ENCODE data around the gene SDK1.

SDK1 gene

DNA sequence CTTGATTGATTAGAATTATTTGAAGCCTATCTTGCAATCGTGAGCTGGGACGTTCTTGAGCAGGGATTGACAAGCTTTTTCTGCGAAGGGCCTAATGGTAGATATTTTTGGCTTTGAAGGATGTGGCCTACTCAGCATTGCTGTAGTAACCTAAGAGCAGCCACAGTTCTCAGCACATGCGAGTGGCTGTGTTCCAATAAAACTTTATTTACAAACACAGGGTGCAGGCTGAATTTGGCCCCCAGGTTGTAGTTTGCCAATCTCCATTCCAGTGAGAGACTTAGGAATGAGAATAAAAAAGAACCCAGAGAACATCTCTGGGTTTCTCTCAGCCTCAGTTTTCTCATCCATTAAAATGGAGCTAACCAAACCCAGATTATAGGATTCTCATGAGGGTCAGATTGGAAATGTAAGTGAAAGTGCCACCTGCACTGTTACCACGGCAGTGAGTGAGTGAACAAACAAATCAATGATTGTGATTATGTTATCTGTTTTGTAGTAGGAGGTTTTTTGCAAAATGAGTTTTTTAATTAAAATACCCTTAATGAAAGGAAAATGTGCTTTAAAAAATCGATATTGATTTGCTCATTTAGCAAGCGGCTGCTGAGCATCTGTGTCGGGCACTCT, 664.0 kb downstream of the SDK1 start:
- no peak for DNase-seq

DNA sequence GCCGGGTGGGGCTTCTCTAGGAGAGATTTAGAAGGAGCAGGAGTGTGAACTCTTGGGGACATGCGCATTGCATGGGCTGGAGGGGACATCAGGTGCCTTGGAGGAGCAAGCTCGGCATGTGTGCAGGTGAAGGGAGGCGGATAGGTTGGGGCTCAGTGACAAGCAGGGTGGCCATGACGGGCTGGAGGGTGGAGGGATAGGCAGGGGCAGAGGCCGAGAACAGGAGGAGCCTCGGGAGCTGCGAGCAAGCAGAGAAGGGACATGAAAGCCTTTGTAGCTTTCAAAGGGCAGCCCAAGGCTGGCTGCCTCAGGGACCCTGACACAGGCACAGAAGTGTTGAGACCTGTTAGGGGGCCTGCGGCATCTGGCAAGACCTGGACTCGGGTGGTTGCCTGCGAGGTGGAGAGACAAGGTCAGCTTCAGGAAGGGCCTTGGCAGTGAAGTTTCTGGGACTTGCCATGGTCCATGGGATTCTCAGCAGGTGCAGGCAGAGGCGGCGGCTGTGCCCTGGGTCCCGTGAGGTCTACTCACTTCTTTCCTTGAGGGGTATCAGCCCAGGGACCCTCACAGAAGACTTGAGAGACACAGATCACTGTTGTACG, 664.8 kb downstream of the SDK1 start:
- DNase-seq: no peak

DNA sequence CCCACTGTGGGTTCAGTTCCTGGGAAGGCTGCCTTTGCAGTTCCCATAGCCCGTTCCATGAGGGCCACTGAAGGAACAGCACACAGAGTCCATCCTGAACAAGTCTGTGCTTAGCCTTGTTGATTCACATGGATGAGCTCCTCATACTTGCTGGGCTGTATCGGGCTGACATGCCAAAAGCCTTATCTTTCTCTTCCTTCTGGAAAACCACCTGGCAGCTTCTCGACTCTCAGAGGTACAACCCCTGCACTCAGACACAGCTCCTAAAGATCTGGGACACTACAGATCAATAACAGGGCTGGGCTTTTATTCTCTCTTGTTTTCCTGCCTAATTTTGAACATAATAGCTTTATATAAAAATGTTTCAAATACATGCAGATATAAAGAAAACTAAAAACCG, 667.2 kb downstream of the SDK1 start:
- no peak for DNase-seq

DNA sequence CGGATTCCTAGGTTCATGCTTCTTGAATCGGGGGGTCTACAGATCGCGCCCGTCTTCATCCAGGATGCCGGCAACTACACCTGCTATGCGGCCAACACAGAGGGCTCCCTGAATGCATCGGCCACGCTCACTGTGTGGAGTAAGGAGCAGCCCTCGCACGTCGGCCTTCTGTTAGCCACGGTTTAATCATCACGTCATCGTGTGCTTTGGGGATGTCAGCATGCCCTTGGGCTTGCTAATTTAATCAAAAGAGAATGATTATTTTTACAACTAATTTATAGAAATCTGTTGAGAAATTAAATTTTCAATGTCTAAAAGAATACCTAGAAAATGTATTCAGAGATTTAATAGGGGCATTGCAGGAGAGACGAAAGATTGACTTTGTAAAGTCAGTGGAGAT, 668.2 kb downstream of the SDK1 start:
- no peak for DNase-seq

DNA sequence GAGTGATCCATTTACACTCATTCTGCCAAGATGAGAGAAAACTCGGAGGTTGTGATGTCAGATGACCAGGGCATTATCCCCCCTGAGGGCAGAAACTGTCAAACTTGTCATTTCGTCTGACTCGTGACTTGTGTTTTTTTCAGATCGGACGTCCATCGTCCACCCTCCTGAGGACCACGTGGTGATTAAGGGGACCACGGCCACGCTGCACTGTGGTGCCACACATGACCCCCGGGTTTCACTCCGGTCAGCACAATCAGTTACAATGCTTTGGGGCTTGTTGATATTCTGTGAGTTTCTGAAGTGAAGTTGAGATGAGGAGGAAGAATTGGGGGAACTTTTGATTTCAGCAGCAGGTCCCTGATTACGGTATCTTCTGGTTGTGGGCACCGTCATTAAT, 670.3 kb downstream of the SDK1 start:
- DNase-seq: no peak

DNA sequence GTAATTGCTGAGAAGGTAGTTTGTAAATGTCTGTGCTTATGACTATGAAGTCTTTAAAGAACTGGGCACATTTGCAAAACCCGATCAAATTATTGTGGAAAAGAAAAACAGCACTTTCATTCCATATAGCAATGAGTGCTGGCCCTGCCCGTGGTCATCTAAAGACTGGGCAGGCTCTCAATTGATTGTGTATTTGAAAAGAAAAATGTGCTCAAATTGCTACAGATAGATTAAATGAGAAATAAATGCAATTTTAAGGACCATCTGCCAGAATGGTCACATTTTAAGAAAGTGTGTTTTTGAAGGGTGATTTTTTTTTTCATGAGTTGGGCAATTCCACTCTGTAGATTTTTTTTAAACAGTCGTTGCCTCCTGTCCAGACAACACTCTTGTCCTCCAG, 672.2 kb downstream of the SDK1 start:
- DNase-seq: no peak

DNA sequence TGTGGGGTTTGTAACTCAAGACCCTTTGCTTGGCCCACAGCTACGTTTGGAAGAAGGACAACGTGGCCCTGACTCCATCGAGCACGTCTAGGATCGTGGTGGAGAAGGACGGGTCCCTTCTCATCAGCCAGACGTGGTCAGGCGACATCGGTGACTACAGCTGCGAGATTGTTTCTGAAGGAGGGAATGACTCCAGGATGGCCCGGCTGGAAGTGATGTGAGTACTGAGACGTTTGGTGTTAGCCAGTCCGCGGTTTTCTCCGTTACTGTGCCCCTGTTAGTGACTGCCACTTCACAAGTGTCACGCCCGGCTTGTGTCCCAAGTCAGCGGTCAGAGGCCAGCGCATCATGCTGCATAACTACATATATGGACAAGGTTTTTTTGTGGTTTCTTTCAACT, 673.3 kb downstream of the SDK1 start:
- no peak for DNase-seq

DNA sequence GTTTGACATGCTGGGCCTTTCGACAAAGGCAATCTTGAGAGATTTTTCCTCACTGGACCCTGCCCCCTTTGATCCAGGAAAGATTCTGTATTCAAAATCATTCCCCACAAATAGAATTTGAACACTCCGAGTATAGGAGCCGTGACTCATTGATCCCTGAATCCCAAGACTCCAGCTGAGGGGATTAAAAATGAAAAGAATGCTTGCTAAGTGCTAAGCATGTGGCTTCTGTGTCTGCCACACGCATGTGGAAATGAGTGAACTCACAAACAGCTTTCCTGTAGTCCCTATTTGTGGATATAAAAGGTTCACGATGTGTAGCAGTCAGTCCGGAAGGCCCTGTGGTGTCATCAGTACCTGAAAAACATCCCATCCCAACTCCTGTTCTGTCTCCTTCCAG, 674.3 kb downstream of the SDK1 start:
- no peak for DNase-seq

DNA sequence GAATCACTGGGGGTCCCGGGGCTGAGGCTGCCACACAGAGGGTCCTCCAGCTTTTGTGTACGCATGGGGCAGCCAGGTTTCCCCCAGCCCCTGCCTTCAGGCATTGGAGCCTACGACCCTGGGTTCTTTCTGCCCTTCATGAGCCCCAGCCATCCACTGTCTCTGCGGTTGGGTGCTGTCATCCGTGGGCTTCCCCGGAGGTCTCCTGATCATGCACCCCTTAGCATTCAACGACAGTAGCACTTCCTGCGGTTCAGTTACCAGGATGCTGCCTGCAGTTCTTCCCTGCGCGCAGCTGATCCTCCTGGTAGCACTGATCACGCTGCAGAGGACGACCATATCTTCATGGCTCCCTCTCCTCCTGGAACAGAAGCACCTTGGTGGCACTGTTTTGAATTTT, 676.3 kb downstream of the SDK1 start:
- no peak for DNase-seq

DNA sequence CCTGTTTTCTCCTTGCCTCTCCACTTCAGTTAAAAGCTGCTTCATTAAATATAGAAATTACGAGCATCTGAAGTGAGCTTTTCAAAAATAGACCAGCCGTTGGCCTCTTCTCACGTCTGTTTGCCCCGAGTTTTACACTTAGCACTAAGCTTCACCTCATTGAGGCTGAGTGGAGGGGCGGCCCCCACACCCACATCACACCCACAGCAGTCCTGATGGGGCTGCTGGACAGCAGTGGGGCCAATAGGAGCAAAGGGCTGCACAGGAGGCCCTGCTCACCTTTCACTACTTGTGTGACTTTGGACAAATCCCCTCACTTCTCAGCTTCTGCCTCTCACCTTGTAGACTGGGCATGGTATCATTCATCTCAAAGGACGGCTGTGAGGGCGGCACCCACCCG, 677.8 kb downstream of the SDK1 start:
- no peak for DNase-seq

DNA sequence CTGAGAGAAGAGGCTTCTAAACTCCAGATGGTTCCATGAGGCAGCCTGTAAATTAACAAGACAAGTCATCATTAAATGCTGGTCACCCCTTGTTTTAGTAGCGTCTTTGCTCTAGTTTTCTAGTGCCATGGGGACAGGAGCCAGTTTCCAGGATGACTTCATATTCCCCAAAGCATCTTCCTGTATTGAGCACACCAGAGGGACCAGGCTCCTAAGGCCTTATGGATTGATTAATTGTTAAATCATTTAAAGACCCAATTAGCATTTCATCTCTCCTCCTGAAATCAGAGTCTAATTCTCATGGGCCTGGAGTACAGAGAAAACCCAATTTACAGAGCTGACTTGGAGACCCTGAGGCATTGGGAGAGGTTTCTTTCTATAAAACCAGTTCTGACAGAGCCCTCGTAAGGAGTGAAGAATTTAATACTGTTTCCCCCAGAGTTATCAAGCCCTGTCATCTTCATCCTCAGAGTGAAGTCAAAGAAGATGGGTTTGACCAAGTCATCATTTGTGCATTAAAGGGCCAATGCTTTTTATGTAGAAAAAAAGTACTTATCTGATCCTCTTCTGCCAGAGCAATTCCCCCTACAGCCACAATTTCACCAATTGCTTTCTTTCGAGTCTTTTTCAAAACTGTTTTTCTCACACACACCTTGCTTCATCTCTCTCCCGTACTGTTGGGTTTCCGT, 678.7 kb downstream of the SDK1 start:
- DNase-seq: no peak

DNA sequence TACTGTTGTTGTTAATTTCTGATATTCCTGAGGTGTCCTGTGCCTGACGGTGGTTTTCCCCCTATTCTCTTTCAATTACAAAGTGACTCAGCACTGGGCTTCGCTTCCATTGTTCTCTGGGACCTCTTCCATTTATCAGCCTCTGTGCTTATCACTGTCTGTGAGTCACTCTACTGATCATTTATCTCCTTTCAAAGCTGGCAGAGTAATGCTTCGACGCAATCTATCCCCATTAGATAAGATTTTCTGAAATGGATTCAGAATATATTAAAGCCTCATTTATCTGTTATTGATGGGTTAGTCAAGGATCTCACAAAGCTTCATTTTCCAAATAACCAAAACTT, 679.2 kb downstream of the SDK1 start:
- no peak for DNase-seq

DNA sequence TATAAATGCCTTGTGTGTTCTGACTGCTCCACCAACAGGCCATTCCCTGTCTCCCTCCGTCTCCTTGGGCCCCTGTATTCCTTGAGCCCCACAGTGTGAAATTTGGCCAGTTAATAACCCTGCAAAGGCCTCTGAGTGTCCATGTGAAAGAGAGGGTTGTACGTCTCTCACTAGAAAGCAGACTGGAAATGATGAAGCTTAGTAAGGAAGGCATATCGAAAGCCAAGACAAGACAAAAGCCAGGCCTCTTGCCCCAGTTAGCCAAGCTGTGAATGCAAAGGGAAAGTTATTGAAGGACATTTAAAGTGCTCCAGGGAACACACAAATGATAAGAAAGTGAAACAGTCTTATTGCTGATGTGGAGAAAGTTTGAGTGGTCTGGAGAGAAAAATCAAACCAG, 680.2 kb downstream of the SDK1 start:
- no peak for DNase-seq

DNA sequence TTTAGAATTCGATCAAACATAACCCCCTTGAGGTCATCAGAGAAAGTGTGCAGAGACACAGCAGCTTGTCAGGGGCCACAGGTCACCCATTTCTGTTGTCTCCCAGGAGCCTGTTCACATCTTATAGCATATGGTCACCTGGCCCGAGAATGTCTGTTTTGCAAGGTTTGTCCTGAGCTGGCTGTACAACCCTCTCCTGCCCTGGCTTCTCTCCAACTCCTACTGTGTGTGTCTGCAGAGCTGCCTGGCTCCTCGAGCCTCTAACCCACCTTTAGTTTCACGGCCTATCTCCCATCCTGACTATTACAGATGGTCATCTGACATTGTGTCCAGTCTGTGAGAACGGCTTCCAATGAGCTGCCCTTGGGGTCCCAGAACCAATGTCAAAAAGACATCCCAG, 683.4 kb downstream of the SDK1 start:
- DNase-seq: no peak

DNA sequence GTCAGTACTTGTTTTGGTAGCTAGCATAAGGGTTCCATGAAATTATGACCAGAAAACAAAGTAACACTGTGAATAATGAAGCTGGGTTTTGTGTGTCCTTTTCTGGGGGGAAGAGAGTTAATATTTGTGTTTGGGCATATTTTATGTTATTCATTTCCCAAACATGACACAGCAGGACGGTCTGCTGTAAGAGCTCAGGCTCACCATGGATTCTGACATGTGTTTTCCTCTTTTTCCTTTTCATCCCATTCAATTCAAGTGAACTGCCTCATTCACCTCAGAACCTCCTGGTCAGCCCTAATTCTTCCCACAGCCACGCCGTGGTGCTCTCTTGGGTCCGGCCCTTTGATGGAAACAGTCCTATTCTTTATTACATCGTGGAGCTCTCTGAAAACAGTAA, 685.9 kb downstream of the SDK1 start:
- no peak for DNase-seq

DNA sequence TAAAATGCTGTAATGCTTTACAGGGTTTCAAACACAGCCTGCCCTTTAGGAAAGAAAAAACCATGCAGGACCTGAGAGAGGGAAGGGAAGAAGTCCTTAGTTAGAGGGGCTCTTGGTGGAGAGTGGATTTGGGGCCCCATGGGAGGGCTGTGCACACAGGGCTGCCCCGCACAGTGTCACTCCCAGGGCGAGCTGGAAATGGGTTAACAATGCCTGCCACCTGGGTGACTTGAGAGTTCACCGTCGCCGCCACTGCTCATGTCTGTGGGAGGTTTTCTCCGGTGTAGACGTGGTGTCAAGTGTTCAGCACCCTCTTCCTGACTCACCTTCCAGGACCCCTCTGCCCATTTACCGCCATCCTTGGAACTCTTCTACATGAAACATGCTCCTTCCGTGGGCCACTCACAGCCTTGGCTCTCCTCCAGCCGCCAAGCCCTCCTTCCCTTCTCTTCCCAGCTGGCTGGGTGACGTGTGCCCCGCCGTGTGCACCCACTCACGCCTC, 686.4 kb downstream of the SDK1 start:
- no peak for DNase-seq

DNA sequence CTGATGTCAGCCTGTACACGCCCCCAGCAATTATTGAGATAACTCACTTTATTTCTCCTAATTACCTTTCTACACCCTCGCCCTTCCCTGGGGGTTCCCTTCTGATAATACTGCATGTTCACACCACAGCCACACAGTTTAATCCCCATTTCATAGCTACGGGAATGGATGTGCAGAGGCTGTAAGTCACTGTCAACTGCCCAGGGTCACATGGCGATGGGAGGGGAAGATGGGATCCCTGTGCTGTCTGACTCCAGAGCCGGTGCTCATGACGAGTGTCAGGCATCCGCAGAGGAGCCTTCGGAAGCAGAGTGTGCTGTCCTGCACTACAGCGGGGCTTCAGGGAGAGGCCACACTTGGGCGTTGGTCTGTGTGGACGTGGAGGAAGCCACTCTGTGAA, 688.7 kb downstream of the SDK1 start:
- DNase-seq: no peak

DNA sequence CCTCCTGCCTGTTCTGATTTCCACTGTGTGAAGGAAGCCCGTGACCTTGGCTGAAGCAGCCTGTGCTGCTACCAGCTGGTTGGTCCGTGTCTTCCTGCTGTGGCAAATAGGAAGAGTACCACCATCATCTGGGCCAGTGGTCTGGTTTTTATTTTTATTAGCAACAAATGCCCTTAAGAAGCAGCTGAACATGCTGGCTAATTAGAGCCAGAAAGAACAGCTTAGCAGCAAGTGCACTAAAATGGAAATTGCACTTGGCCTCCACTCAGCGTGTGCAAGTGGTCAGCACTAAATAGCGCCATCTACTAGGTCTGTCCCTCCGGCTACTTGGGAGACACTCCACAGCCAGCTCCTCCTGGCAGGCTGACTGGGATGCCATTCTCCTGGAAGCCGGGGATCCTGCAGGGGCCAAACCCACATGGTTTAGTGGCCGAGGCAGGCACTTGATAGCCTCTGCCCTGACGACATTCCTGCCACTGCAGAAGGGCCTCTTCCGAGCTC, 690.7 kb downstream of the SDK1 start:
- no peak for DNase-seq

DNA sequence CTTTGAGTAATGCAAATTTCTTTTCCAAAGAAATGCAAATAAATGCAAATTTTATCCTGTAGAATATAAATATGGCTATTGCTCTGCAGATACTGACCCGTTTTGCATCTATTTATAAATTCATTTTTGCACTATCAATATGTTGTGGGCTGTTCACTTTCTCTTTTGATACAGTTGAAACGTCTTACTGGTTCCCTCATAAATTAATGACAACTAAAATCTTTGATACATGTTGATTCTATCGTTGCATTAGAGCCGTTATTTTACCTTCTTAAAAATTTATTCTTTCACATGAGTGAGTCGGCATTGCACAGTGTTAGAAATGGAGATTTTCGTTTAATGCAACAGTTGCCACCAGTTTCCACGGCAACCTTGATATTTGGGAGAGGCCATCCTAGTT, 691.8 kb downstream of the SDK1 start:
- DNase-seq: no peak

DNA sequence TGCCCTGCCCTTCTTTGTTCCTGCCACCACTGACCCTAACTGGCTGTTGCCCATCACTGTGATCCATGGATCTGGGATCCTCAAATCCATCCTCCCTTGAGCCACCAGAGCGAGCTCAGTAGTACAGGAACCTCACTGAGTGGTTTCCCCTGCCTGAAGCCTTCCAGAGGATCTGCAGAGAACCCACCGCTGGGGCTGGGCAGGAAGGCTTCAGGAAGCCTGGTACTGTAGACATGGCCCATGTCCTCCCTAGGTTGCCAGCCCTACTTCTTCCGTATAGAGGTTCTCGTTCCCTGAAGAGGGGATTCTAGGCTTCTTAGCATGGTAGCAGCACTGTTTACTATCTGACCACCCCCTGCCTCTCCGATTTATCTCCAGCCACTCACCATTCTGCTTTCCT, 693.7 kb downstream of the SDK1 start:
- DNase-seq: no peak

DNA sequence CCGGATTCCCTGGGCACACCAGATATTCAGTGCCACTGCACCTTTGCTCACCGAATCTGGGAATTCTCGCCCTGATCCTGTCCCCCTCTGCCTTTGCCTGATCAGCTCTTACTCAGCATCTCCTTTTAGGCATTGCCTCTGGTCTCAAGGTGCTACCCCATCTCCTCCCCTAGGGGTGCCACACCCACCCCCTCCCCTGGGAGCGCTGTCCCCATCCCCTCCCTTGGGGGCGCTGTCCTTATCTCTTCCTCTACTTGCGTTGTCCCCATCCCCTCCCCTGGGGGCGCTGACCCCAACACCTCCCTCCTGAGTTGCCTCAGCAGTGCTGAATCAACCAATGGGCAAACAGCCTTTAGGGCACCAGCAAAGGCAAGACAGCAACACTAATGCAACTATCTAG, 694.1 kb downstream of the SDK1 start:
- DNase-seq: no peak

DNA sequence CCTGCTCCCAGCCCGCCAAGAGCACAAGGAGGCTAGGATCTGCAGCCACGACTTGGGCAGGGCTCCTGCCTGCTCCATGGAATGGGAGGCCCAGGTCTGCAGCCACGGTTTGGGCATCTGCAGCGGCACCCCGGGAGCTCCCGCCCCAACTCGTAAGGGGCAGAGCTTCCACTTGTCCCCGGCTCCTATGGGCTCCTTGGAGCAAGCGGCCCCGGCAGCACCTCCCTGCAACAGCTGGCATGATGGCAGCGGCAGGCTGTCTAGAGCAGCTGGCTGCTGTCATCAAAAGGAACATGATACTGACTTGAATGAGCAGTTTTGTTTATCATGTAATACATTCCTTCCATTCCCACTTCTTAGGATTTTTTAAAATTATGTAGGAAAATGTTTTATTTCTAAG, 697.0 kb downstream of the SDK1 start:
- DNase-seq: no peak

DNA sequence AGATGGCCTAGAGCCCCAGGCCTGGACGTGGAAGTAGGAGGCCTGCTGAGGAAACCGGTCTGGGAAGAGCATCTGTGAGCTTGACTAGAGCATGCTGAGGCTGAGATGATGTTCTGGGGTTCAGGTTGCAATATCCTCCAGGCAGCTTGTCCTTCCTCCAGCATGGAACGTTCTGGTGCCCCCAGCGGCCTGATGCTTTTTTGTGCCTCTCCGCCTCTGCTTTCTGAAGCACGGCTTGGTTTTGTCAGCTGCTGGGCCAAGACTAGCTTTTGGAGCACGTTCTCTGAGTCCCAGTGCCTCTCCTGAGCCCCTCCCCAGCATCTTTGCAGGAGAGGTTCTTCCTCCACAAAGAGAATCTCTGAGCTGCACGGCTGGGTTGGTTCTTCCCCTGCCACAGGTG, 699.1 kb downstream of the SDK1 start:
- DNase-seq: no peak

DNA sequence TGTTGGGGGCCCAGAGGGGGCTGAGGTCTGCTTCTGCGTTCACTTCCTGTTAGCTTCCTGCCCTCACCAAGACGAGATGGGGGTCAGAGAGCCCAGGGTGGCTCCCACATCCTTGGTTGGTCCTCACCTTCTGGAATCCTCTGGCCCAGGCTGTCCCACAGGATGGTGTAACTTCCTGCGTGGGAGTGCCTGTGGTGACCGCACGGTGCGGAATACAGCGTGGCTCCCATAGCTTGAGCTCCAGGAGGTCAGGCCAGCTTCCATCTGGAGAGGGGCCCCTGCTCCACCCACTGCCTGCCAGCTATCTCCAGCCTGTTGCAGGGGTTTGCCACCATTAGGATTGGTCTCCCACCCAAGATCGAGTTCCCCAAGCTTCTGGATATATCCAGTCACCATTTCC, 699.9 kb downstream of the SDK1 start:
- no peak for DNase-seq

DNA sequence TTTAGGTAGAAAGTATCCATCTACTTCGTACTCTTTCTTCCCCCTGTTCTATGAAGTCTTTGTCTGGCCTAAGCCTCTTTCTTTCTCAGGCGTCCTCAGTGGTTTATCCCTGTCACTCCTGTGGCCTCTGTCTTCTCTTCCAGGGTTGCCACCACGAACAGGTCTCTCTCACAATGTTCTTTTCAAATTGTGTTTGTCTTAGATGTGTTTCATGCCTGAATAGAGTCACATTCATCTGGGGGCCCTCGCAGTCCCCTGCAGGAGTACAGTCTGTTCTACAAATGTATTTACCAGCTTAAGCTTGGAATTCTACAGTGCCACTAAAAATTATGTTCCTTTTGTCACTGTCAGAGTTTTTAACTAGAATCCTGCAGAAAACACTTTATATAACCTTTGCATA, 700.7 kb downstream of the SDK1 start:
- no peak for DNase-seq
